Stimulated activated CD4-positive, alpha-beta T cell treated with anti-CD3 and anti-CD28 coated beads, Interleukin-4, amount 100 ng/mL, for 48 hours (primary cell): Measurements from ENCODE around the gene ENDOG.
"Not testable (repeated sequence)": the region's sequence is repeated elsewhere in the genome, so short reads cannot be mapped to it uniquely, and the experiment has no call there.

Experiments
- DNase-seq, 2 donors: peaks; one replicate each; pipeline ENCODE4 v3.0.0-alpha.2; 2020; ENCODE audit warnings: low read depth in 2 of 2

ENDOG gene

DNA sequence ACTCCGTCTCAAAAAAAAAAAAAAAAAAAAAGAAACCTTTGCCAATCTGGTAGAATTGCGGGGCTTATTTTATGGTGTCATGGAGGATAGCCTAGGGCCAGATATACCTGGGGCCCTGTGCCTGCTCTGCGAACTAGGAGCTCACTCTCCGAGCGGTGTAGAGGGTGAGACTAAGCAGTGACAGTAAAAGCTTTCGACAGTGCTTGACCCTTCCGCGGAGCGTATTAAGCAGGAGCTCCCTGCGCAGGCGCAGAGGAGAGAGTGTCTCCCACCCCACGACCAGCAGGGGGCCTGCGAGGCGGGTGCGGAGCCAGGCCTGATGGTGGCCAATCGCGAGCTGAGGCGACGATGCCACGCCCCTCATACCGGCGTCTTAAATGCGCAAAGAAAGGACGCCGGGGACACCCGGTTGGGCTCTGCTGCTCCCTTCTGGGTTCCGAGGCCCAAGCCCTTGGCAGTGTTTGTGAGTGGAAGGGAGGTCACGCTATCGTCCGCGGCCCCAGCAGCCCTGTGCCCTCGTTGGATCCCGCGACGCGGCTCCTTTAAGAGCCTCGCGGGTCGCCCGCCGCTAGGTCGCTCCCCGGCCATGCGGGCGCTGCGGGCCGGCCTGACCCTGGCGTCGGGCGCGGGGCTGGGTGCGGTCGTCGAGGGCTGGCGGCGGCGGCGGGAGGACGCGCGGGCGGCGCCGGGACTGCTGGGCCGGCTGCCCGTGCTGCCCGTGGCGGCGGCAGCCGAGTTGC lies at the start of gene ENDOG:
Gene ENDOG, plus strand, starts transcription at position 402 of the 740 bp plus-strand sequence. Its CDS starts 185 bp downstream, at position 587.
- DNase-seq = peak; percentile 95 to 97

DNA sequence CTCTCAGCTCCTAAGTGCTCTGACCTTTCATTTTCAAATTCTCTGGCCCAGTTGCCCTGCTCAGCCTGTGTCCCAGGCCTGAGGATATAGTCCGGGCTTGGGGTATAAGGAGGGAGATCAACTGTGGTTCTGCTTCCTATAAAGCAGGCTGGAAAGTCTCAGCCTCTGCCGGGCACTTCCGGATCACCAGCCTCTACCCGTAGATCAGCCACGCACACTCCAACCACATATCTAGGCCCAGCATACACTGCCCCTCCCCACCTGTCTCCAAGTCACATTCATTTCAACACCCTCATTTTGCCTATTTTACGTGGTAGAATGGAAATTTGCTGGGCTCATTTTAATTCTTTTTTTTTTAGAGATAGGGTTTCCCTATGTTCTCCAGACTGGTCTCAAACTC lies 49.7 kb upstream of the ENDOG start:
- DNase-seq = no peak

DNA sequence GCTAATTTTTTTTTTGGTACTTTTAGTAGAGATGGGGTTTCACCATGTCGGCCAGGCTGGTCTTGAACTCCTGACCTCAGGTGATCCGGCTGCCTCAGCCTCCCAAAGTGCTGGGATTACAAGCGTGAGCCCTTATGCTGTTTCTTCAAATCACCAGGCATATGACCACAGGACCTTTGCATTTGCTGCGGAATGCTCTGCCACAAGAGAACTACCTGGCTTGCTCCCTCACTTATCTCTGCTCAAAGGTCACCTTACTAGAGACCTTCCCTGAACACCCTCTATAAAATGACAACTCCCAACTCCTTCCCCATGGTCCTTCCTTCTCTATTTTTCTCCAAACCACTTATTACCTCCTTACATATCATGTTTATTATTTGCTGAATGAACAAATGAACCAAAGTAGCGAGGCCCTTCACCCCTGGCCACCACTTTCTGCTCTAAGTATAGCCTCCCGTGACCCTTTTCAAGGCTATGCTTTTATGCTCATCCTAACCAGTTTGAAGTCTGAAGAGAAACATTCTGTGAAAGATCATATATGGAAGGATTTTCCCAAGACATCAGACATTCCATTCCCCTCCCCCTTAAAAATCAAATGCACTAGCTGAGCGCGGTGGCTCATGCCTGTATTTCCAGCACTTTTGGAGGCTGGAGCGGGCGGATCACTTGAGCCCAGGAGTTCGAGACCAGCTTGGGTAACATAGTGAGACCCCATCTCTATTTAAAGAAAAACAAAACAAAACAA lies 47.8 kb upstream of the ENDOG start:
- no peak for DNase-seq

DNA sequence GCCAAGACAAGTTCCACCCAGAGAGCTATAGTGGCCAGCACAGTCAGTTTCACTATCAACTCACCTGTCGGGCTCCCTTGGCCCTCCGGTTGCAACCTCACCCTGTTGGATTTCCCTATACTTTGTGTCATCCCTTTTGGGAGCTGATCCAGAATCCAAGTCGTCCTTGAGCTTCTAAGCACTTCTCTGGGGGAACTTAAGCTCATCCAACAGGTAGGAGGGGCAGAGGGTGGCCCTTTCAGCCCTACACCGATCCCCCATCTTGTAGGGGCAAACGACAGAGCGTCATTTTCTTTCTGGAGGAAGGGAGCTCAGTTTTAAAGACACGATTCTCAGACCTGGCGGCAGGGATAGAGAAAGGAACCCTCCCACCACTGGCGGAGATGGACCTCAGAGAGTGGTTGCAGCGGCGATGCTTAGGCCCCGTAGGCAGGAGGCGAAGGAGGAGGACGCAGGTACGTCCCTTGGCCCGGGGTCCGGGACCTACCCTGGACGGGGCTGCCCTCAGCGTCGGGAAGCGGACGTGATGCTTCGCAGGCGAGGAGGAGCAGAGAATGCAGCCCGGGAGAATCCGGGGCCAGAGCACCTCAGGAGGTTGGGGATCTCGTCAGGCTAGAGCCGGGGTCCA lies 47.1 kb upstream of the ENDOG start:
- no peak for DNase-seq

- DNase-seq = peak; percentile 91 to 93
Observed at GRCh38 chr9:128771745-128772519, 46.4 kb upstream of the ENDOG start, which contains the start of gene ZER1. TSS of gene ZER1 (minus strand) at chr9:128771927. CDS start at chr9:128755565, 16,362 bp downstream.

DNA sequence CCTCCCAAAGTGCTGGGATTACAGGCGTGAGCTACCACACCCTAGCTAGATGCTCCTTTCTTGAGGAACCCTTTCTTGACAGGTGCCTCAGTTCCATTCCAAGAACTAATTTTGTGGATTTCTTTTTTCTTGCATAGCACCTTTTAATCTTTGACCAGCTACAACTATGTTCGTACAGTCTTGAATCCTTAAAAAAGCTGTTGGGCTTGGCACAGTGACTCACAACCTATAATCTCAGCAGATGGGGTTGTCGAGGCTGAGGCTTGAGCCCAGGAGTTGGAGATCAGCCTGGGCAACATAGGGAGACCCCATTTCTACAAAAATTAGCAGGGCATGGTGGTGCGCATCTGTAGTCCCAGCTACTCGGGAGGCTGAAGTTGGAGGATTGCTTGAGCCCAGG lies 45.3 kb upstream of the ENDOG start:
- DNase-seq = no peak

- DNase-seq = no peak
Observed at GRCh38 chr9:128774804-128775203, 43.5 kb upstream of the ENDOG start.

DNA sequence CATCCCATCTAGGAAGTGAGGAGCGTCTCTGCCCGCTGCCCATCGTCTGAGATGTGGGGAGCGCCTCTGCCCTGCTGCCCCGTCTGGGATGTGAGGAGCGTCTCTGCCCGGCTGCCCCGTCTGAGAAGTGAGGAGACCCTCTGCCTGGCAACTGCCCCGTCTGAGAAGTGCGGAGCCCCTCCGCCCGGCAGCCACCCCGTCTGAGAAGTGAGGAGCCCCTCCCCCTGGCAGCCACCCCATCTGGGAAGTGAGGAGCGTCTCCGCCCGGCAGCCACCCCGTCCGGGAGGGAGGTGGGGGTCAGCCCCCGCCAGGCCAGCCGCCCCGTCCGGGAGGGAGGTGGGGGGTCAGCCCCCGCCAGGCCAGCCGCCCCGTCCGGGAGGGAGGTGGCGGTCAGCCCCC lies 38.2 kb upstream of the ENDOG start:
- DNase-seq = not testable (repeated sequence)

- no peak for DNase-seq
Observed at GRCh38 chr9:128781187-128782070, 36.9 kb upstream of the ENDOG start.

GRCh38 chr9:128782669-128783068 lies 35.6 kb upstream of the ENDOG start:
- DNase-seq = no peak

GRCh38 chr9:128785427-128785826 lies 32.9 kb upstream of the ENDOG start:
- DNase-seq = no peak

DNA sequence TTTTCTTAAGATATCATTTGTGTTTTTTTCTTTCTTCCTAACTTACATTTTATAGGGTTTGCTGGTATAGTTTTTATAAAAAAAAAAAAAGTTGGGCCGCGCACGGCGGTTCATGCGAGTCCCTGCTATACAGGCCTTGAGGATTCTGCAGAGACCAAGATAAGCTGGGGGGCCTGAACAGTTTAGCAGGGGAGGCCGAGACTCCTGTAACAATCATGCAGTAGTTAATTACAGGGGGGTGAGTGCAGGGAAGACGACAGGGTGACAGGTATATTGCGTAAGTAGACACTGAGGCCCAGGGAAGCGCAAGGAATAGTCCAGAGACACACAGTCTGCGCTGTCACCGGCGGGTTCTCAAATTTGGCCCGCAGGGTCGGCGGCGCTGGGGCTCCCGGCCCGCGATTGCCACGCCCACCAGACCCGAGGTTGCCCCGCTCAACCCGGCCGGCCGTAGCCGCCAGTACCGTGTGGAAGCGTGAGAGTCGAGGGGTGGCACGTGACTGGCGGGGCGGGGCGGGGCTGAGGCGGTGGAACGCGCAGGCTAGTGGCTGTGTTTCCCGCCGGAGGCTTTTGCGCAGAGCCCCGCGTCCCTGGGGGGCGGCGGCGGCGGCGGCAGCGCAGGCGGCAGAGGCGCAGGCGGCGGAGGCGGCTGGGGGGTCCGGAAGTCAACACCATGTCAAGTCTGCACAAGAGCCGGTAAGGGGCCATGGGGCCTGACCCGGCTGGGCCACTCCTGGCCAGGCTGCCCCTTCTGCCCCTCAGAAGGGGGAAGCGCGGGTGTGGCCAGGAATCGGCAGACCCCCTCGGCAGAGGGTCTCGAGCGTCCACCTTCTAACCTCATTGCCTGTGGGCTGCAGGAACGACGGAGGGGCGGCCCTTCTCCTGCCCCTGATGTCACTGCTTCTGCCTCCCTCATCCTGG lies 31.4 kb upstream of the ENDOG start, which contains the start of gene TBC1D13:
Gene TBC1D13, plus strand, starts transcription at position 573 of the 921 bp plus-strand sequence. Its CDS starts 101 bp downstream, at position 674.
- DNase-seq = peak; percentile 85 to 89

GRCh38 chr9:128787659-128788058 lies 30.6 kb upstream of the ENDOG start:
- no peak for DNase-seq

GRCh38 chr9:128788445-128788844 lies 29.9 kb upstream of the ENDOG start:
- no peak for DNase-seq

DNA sequence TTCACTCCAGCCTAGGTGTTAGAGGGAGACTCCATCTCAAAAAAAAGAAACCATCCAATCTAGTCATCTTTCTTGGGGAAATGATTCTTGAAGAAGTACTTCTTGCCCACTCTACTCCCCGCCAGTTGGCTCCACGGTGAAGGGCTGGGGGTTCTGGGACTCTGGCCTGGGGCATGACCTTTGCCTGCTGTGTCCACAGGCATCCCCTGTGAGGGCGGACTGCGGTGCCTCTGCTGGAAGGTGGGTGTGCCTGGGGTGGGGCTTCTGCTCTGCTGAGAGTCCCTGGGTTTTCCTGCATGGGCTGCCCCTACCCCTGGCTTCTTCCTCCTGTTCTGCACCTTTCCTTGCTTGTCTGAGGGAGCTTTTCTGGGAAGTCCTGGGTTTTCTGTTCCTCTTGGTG lies 27.8 kb upstream of the ENDOG start:
- DNase-seq = no peak

DNA sequence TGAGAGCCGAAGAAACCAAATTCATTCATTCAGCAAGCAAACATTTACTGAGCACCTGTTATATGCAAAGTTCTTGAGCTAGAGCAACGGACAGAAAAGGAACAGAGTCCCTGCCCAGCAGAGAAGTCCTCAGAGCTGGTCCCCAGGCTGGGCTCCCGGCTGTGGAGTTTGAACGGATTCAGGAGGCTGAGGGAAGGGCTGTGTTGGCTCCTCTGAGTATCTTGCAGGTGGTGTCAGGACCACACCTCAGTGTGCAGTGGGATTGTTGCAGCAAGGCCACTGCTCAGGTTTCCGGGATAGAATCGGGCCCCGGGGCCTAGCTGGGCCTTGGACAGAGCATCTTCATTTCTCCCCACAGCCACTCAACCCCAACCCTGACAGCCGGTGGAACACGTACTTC lies 26.2 kb upstream of the ENDOG start:
- DNase-seq = no peak

DNA sequence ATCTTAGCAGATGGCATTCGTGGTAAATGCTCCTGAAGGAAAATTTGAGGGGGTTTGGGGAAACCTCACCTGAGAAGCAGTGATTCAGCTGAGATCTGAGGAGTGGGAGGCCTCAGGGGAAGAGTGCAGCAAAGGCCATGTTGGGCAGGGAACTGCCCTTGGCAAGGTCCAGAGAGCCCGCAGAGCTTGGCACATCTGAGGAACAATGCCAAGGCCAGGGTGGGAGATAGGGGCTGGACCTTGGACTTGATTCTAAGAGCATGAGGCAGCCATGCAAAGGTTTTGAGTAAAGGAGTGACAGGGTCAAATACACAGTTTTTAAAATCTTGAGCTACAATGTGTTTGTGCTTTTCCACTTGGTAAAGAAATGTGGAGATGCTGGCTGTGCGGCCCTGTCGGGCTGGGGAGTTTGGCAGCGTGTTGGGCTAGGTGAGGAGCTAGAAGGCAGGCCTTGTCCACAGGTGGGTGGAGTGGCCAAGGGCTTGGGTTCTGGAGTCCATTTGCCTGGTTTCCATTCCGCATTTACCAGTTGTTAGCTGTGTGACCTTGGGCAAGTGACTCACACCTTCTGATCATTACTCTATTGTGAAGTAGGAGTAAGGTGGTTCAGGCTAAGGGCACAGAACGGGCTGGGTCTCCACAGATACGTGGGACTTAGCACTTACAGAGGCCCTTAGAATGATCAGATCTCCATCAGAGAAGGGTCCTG lies 25.2 kb upstream of the ENDOG start:
- no peak for DNase-seq

- not testable (repeated sequence) for DNase-seq
Observed at GRCh38 chr9:128794961-128795360, 23.3 kb upstream of the ENDOG start.

- DNase-seq = no peak
Observed at GRCh38 chr9:128798896-128799295, 19.4 kb upstream of the ENDOG start.
